GM21619 (cell line): ENCODE results near the gene C2orf81.
"Not testable (repeated sequence)": the region's sequence is repeated elsewhere in the genome, so short reads cannot be mapped to it uniquely, and the experiment has no call there.

ENCODE experiments used
- ATAC-seq: cut with Tn5 transposase; IDR thresholded peaks from one replicate; pipeline ENCODE4 v1.9.1; 2021; ENCODE audit not compliant: unreplicated experiment

The C2orf81 gene

GRCh38 chr2:74424139-74424992 is 2.9 kb upstream of the C2orf81 start:
- ATAC-seq = no peak

- no peak for ATAC-seq
Observed at GRCh38 chr2:74423231-74424095, 2.0 kb upstream of the C2orf81 start.

DNA sequence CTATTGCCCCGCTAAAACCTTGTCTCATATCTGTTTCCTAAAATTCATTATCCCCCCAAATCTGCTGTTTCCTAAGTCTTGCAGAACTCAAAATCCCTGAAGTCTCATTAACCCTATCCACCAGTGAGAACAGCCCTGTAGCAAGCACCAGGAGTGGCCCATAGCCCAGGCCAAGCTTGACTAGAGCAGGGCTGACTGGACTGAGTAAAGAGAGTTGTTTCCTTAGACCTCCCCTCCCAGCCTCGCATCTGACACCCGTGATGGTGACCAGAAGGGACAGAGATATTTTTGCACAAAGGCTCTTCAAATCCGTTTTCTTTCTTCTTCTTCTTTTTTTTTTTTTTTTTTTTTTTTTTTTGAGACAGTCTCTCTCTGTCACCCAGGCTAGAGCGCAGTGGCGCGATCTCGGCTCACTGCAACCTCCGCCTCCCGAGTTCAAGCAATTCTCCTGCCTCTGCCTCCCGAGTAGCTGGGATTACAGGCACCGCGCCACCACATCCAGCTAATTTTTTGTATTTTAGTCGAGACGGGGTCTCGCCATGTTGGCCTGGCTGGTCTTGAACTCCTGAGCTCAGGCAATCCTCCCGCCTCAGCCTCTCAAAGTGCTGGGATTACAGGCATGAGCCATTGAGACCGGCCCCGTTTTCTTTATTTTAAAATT is 846 bp downstream of the C2orf81 start:
- not testable (repeated sequence) for ATAC-seq

- no peak for ATAC-seq
Observed at GRCh38 chr2:74420006-74420405, 1.4 kb downstream of the C2orf81 start.

DNA sequence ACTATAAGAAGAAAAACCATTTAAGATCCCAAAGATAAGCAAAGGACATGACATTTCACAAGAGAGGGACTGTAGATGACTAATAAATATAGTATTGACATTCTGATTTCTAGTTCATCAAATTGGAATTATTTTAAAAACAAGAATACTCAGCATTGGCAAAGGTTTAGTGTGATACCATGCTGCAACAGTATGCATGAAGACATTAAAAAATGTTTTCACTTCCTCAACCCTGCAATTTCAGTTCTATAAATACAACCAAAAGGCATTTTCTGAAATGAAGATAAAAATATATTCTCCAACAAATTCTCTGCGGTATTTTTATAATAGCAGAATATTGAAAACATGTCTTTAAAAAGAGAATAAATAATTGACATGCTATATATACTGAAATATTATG is 2.1 kb downstream of the C2orf81 start:
- no peak for ATAC-seq

DNA sequence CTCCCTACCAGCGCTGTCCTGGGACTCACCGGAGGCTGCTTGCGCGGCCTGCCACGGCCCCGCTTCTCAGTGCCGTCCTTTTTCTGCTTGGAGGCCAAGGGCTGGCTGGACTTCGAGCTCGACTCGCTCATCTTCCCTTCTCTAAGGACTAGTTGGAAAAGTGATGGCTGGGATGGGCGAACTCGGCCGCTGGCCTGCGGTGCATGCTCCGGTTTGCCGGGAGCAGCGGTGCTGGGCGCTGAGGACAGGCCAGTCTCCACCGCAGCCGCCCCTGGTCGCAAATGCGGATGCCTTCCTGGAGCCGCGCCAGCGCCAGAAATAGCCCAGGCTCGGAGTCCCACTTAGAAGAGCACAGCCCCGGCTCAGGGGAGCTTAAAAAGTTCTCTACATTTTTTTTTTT is 3.1 kb downstream of the C2orf81 start:
- no peak for ATAC-seq

DNA sequence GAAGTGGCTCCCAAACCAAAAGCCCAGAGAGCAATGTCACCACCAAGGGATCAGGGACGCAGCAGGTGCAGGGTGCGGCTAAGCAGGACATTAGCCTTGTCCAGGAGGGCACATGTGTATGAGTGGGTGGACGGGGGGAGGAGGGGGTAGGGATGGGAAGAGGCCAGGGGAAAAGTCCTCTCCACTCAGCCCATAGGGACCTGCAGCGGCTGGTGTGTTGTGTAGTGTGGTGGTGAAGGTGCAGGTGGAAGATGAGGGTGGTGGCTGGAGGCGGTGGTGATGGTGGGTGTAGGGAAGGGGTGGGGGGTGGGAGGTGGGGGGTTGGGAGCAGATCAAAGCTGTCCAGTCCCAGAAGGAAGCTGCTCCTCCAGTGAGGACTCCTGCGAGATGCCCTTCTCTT is 3.7 kb downstream of the C2orf81 start:
- no peak for ATAC-seq

- no peak for ATAC-seq
Observed at GRCh38 chr2:74417197-74417596, 4.2 kb downstream of the C2orf81 start.

GRCh38 chr2:74416778-74417177 is 4.6 kb downstream of the C2orf81 start:
- no peak for ATAC-seq

DNA sequence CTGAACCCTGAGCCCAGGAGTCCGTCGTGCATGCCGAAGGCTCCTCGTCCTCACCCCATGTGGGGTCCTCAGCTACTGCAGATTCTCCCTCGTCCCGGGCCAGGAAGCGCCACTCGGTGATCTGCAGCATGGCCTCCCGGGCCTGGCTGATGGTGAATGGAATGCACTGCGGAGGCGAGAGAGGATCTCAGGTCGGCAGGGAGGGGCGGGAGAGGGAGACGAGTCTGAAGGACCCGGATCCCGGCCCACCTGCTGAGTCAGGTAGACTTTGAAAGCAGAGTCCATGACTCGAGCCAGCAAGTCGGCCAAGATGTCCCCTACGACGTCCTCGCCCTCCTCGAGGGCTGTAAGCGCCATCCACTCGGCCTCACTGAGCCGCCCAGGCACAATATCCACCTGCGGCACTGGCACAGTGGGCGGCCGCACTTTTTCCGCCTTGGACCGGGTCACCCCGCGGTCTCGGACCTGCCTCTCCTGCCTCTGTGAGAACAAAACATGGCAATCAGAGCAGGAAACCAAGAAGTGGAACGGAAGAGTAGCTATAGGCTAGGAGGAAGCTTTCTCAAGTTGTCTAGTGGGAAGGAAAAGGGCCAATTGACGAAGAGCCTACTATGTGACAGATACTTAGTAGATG is 5.5 kb downstream of the C2orf81 start:
- ATAC-seq = no peak

DNA sequence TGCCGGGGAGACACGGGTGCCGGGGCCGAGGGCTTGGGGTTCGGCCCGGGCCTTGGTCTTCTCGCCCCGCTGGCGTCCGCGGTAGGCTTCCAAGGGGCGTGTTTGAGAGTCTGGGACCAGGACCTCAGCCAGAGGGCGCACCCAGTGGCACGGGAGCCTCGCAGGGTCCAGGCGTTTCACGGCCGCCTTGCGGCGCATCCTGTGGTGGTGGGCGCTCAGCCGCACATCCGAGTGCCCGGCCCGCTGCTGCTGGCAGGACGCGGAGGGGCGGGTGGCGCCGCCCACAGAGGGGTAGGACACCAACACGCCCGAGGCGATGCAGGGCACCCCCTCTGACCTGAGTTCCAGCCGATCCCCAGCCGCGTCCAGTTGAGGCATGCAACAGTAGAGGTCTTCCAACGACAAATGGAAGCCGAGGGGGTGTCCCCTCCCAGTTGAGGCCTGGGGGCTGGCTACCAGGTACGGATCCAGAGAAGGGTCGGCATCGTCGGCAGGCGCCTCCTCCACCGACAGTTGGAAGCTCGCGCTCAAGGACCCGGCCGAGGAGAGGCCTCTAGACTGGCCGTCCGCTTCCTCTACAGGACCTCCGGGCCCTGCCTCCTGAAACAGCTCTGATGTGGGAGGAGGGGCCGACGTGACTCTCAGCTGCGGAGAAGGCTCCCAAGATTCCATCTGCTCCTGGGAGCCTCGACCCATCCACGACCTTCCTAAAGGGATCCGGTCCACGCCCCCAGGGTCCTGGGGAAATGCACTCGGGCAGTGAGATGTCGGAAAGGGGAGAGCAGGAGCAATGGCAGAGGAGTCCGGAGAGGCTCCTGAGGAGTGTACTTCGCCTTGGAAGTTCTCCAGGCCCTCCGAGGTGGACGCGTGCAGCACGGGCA is 6.3 kb downstream of the C2orf81 start:
- no peak for ATAC-seq

DNA sequence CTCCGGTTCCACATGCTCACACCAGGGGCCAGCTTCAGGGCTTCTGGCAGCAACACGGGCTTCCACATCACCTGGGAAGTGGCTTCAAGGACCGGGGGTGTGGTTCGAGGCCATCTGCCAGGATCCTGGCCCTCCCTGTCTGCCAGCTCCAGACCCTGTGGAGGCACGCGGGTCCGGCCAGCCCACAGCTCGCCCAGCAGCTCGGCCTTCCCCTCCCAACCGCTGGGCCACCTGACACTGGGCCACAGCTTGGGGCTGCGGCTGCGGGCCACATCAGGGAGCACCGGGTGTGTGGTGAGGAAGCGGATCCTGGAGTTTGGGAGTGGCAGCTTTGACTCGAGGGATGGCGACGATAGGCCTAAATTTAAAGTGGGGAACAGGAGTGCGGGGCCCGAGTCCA is 7.0 kb downstream of the C2orf81 start:
- no peak for ATAC-seq

- no peak for ATAC-seq
Observed at GRCh38 chr2:74413001-74413698, 8.3 kb downstream of the C2orf81 start.

- no peak for ATAC-seq
Observed at GRCh38 chr2:74407682-74408081, 13.7 kb downstream of the C2orf81 start.

GRCh38 chr2:74406035-74406434 is 15.4 kb downstream of the C2orf81 start:
- no peak for ATAC-seq

DNA sequence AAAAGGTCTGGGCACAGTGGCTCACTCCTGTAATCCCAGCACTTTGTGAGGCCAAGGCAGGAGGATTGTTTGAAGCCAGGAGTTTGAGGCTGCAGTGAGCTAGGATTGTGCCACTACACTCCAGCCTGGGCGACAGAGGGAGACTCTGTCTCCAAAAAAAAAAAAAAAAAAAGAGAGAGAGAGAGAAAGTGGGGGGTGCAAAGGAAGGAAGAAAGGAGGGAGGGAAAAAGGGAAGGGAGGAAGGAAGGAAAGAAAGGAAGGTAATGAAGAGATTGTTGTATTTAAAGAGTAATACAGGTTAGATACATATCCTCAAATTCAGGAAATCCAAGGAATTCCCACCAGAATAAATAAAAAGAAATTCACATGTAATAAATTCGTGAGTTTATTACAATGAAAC is 19.5 kb downstream of the C2orf81 start:
- no peak for ATAC-seq

- ATAC-seq = no peak
Observed at GRCh38 chr2:74399785-74400184, 21.6 kb downstream of the C2orf81 start.

DNA sequence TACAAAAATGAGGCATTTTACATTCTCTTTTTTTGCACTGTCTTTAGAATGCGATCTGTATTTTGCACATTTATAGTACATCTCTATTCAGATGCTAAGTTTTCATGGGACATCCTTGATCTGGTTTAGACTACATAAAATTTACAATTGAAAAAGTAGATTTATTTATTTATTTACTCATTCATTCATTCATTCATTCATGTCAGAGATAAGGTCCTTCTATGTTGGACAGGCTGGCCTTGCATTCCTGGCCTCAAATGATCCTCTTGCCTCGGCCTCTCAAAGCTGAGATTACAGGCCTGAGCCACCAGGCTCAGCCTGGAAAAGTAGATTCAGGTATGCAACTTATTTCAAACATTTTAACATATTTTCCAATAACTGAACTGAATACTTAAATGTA is 25.3 kb downstream of the C2orf81 start:
- ATAC-seq = no peak

GRCh38 chr2:74393525-74393924 is 27.9 kb downstream of the C2orf81 start:
- ATAC-seq = no peak

- ATAC-seq = no peak
Observed at GRCh38 chr2:74392449-74392743, 29.0 kb downstream of the C2orf81 start.
